Breast epithelium (tissue), 3 donors: ENCODE results near the gene GPR32.

Experiments
- POLR2A ChIP-seq: fragments of 450-650 bp; IDR thresholded peaks from one replicate; pipeline ENCODE4 v1.6.1; 2016; ENCODE audit warnings: antibody characterized with exemption, mild to moderate bottlenecking, moderate library complexity
- POLR2AphosphoS5 ChIP-seq, 3 donors: sonication (generic); formaldehyde crosslinking; IDR thresholded peaks; one replicate each; pipeline ENCODE4 v1.6.1; 2017; ENCODE audit warnings: antibody characterized with exemption in 3 of 3
- TF ChIP-seq, protein P1 (sequence below), 3 donors: fragments of 450-650 bp; IDR thresholded peaks; one replicate each; pipeline ENCODE4 v1.5.1; 2016 to 2017; ENCODE audit warnings: antibody characterized with exemption in 3 of 3, mild to moderate bottlenecking in 3 of 3, moderate library complexity in 3 of 3

DNA sequence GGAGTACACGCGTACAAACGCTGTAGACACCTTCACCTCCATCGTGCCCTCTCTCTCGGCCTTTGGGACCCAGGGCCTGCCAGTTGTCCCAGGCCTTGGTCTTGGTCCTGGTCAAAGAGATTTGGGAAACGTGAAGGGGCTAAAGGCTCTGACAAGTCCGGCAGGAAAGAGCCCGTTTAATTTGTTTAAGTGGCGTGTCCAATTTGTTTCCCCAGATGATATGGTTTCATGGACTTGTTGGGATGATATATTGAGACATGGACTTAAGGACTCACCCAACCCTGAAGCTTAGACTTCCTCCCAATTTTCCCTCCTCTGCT, 44.4 kb upstream of the GPR32 start:
- TF ChIP-seq, protein P1, sequence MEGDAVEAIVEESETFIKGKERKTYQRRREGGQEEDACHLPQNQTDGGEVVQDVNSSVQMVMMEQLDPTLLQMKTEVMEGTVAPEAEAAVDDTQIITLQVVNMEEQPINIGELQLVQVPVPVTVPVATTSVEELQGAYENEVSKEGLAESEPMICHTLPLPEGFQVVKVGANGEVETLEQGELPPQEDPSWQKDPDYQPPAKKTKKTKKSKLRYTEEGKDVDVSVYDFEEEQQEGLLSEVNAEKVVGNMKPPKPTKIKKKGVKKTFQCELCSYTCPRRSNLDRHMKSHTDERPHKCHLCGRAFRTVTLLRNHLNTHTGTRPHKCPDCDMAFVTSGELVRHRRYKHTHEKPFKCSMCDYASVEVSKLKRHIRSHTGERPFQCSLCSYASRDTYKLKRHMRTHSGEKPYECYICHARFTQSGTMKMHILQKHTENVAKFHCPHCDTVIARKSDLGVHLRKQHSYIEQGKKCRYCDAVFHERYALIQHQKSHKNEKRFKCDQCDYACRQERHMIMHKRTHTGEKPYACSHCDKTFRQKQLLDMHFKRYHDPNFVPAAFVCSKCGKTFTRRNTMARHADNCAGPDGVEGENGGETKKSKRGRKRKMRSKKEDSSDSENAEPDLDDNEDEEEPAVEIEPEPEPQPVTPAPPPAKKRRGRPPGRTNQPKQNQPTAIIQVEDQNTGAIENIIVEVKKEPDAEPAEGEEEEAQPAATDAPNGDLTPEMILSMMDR (IDR thresholded peaks at IDR 0.05) = no peak
- TF ChIP-seq POLR2A (no peak), POLR2AphosphoS5 (IDR thresholded peaks at IDR 0.05) (no peak)
